Esophagus muscularis mucosa (tissue), 4 donors: Measurements from ENCODE around the gene ZC3H12C. TPM values are rescaled to one million over a fixed set of nuclear protein-coding genes. Genes with fewer than 3 reads are reported as not detected.

Source experiments
- DNase-seq: peaks from one replicate; pipeline ENCODE4 v3.0.0-alpha.2; 2017; ENCODE audit errors: extremely low spot score
- H3K27ac ChIP-seq, 4 donors: fragments of 200-600 bp; sonication (generic); replicated peaks in 1 of 4; 1 replicate in 3 of 4; 2 replicates in 1 of 4; pipeline ENCODE4 v1.5.1; 2016 to 2019; ENCODE audit warnings: mild to moderate bottlenecking in 1 of 4
- H3K27me3 ChIP-seq, 4 donors: fragments of 200-600 bp; sonication (generic); one replicate each; pipeline versions ENCODE4 v1.5.1 to v1.6.0; 2016 to 2019
- H3K36me3 ChIP-seq, 4 donors: fragments of 200-600 bp; sonication (generic); one replicate each; pipeline ENCODE4 v1.5.1; 2016 to 2019
- H3K4me1 ChIP-seq, 4 donors: fragments of 200-600 bp; sonication (generic); one replicate each; pipeline ENCODE4 v1.5.1; 2016 to 2019
- H3K4me3 ChIP-seq, 4 donors: fragments of 200-600 bp; sonication (generic); 1 replicate in 2 of 4; 2 replicates in 2 of 4; pipeline ENCODE4 v1.5.1; 2016 to 2019; ENCODE audit warnings: mild to moderate bottlenecking in 4 of 4, moderate library complexity in 1 of 4
- H3K9me3 ChIP-seq, 4 donors: fragments of 200-600 bp; sonication (generic); 1 replicate in 3 of 4; 2 replicates in 1 of 4; pipeline ENCODE4 v1.5.1; 2016 to 2019
- EP300 ChIP-seq: sonication (generic); formaldehyde crosslinking; IDR thresholded peaks from one replicate; pipeline ENCODE4 v1.6.1; 2017; ENCODE audit warnings: antibody characterized with exemption
- POLR2A ChIP-seq: fragments of 450-650 bp; IDR thresholded peaks from one replicate; pipeline ENCODE4 v1.6.1; 2017; ENCODE audit warnings: antibody characterized with exemption, moderate library complexity, mild to moderate bottlenecking, low read depth
- POLR2AphosphoS5 ChIP-seq, 2 donors: sonication (generic); formaldehyde crosslinking; IDR thresholded peaks; one replicate each; pipeline ENCODE4 v1.6.1; 2017; ENCODE audit warnings: antibody characterized with exemption in 2 of 2
- WGBS: methylation state at CpG from one replicate; pipeline ENCODE4 v1.1.5; 2018; 5-methylcytosine and 5-hydroxymethylcytosine counted together
- intact Hi-C: fragments of 100-400 bp; cut with DNase I; formaldehyde crosslinking; loops from one replicate; pipeline ENCODE4 v1.15.1; 2023
- total RNA-seq, 4 donors: library from RNA; depleted of rRNA; stranded (reverse); fragments of >200 nt; gene quantifications; one replicate each; pipeline versions ENCODE4 v1.1.0 to v1.2.1, GENCODE V29; 2016
- TF ChIP-seq, protein P1 (sequence below), 3 experiments: fragments of 200-600 bp in 2 of 3; fragments of 450-650 bp in 1 of 3; sonication (generic) in 2 of 3; IDR thresholded peaks; one replicate each; pipeline ENCODE4 v1.5.1; 2017 to 2019; ENCODE audit warnings: antibody characterized with exemption in 3 of 3, mild to moderate bottlenecking in 2 of 3, moderate library complexity in 1 of 3

ZC3H12C gene
- total RNA-seq, 4 donors from 2014 or later: 21.9 to 33.6 (median 24.4) TPM

DNA sequence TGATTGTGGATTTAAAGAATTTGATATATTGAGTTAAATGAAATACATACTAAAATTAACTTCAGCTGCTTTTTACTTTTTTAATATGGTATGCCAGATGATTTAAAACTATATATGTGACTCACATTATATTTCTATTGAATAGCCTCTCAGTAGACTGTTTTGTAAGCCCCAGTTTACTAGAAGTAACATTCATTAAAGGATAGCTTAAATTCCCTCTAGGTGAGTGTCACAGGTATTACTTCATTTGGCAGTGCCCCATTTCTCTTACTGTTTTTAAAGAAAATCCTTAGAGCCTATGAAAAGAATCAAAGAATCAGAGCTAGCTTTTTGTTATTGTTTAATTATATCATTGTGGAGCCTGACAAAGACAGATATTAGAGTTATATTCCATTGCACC is 48.6 kb downstream of the ZC3H12C start:
- H3K27ac ChIP-seq: no peak overlapping the region
- no peaks in the 10 kb centered on the region for H3K27me3 ChIP-seq
- TF ChIP-seq, protein P1, sequence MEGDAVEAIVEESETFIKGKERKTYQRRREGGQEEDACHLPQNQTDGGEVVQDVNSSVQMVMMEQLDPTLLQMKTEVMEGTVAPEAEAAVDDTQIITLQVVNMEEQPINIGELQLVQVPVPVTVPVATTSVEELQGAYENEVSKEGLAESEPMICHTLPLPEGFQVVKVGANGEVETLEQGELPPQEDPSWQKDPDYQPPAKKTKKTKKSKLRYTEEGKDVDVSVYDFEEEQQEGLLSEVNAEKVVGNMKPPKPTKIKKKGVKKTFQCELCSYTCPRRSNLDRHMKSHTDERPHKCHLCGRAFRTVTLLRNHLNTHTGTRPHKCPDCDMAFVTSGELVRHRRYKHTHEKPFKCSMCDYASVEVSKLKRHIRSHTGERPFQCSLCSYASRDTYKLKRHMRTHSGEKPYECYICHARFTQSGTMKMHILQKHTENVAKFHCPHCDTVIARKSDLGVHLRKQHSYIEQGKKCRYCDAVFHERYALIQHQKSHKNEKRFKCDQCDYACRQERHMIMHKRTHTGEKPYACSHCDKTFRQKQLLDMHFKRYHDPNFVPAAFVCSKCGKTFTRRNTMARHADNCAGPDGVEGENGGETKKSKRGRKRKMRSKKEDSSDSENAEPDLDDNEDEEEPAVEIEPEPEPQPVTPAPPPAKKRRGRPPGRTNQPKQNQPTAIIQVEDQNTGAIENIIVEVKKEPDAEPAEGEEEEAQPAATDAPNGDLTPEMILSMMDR (IDR thresholded peaks at IDR 0.05): no peak
- TF ChIP-seq EP300: no peak
- TF ChIP-seq POLR2A: no peak
- no peak for TF ChIP-seq POLR2AphosphoS5 (IDR thresholded peaks at IDR 0.05)
- H3K36me3 ChIP-seq: peaks cover 0 to 4% (median 0%) of the 10 kb centered on the region in 4 donors
- H3K4me3 ChIP-seq: no peak overlapping the region
- H3K4me1 ChIP-seq: peaks cover 0 to under 1% (median 0%) of the 10 kb centered on the region in 4 donors
- no peak for DNase-seq
- intact Hi-C loops: no loop called here
- H3K9me3 ChIP-seq: no peaks in the 10 kb centered on the region

DNA sequence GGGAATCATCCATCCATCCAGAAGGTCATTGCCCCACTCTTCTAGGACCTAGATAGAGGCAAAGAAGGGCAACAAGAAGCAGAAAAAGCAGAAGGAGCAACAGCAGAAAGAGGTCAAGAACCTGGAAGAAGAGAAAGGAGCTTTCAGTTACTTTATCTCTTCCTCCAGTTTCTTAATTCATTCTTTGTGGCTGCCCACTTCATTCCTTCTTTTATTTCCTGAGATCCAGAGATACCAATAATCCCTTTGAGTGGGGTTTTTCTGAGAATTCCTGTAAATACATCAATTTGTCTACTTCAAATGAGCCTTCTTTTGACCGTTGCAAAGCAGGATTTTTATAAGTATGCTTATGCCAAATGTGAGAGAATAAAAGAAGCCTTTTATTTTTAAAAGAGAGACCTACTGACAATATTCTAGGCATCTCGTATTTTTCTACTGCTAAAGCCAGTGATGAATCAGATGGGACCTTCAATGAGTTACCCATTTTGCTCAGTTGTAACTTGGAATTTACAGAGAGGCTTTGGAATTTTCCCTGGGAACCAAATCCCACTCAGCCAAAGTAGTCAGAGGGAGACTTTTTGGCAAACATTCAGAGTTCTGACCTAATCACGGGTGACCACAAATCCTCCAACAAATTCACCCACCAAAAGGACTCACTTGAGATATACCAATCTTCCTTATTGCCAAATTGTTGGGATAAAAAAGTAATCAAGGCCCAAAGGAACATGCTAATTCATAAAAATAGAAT is 54.9 kb downstream of the ZC3H12C start:
- H3K27me3 ChIP-seq: no peaks in the 10 kb centered on the region
- H3K27ac ChIP-seq: no peak overlapping the region
- no peak for DNase-seq
- H3K36me3 ChIP-seq: peaks cover 0 to 3% (median 1%) of the 10 kb centered on the region in 4 donors
- TF ChIP-seq, protein P1 (IDR thresholded peaks at IDR 0.05): no peak
- no peak for TF ChIP-seq POLR2A
- no peak for TF ChIP-seq POLR2AphosphoS5 (IDR thresholded peaks at IDR 0.05)
- TF ChIP-seq EP300: no peak
- no peaks in the 10 kb centered on the region for H3K9me3 ChIP-seq
- intact Hi-C loops: no loop called here
- 51% methylated on average over 3 of the region's 3 CpGs for WGBS
- no peak overlapping the region for H3K4me3 ChIP-seq
- H3K4me1 ChIP-seq: peaks cover 6 to 28% (median 23%) of the 10 kb centered on the region in 4 donors

DNA sequence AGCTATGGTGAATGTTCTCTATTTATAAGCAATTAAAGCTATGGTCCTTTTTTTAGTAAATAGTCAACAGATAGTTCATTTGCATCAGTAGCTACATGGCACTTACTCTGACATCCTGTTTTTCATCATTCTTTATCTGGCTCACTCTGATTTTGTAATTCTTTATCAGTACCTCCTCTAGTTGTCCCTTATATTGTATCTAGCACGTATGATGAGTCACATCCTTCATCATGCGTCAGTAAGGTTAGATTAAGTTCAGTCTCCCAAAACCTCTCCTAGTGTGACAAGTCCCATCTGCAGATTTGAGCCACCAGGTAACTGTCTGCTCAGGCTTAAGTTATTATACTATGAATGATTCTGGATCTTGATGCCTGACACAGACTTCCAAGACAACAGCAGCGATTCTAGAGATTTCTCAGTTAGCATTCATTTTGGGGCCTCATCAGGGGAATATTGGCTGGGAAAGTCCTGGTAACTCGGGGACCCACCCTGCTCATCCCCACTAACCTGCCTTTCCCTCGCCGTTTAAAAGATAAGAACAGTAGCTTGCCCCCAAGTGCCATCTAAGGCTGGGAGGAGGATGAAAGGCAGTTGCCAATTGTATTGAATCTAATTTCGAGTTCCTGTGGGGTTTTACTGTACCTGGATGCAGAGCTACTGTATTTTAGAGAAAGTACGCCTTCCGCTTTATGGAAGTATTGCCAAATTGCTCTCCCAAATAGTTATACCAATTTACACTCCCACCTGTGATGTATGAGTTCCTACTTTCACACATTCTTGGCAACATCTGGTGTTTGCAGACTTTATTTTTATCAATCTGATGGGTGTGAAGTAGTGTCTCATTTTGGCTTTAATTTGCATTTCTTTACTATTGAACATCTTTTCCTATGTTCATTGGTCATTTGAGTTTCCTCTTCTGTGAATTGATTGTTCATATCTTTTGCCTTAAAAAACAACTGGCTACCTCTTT is 55.9 kb downstream of the ZC3H12C start:
- Histone ChIP-seq H3K9me3 (no peaks in the 10 kb centered on the region), H3K27ac (no peak overlapping the region), H3K4me3 (no peak overlapping the region), H3K27me3 (no peaks in the 10 kb centered on the region), H3K4me1 (peaks cover 6 to 28% (median 23%) of the 10 kb centered on the region in 4 donors), H3K36me3 (peaks cover 0 to 7% (median 1%) of the 10 kb centered on the region in 4 donors)
- TF ChIP-seq EP300 (no peak), POLR2A (no peak), POLR2AphosphoS5 (IDR thresholded peaks at IDR 0.05) (no peak)
- TF ChIP-seq, protein P1 (IDR thresholded peaks at IDR 0.05): no peak
- no peak for DNase-seq
- 69% methylated on average over 9 of the region's 9 CpGs for WGBS
- intact Hi-C loops: no loop called here

DNA sequence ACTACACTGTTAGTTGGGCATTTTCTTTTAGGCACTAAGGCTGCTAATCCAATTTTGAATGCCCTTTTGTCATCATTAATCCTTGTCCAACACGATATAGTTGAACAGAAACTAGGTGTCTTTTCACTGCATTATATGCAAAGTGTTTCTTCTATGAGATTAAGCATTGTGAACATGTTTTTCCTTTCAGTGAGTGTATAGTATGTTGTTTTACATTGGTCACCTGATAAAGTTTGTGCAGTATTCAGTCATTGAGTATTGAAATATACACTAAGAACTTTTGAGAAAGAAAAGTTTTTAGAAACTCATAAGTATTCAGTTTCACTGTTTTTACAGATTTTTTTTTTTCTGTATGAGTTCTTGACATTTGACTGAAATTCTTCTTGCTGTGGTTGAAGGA is 59.0 kb downstream of the ZC3H12C start:
- Histone ChIP-seq H3K27ac (no peak overlapping the region), H3K36me3 (peaks cover 0 to 11% (median 1%) of the 10 kb centered on the region in 4 donors), H3K4me3 (no peak overlapping the region), H3K4me1 (peaks cover 6 to 28% (median 21%) of the 10 kb centered on the region in 4 donors), H3K9me3 (no peaks in the 10 kb centered on the region), H3K27me3 (no peaks in the 10 kb centered on the region)
- WGBS: 45% methylated on average over 1 of the region's 1 CpG
- DNase-seq: no peak
- TF ChIP-seq POLR2A: no peak
- TF ChIP-seq POLR2AphosphoS5 (IDR thresholded peaks at IDR 0.05): no peak
- TF ChIP-seq EP300: no peak
- TF ChIP-seq, protein P1 (IDR thresholded peaks at IDR 0.05): no peak
- intact Hi-C loops: no loop called here
